ENCODE results near the gene ARHGAP26.
"Not testable (repeated sequence)": the region's sequence is repeated elsewhere in the genome, so short reads cannot be mapped to it uniquely, and the experiment has no call there.

The ARHGAP26 gene

GRCh38 chr5:143066556-143067281 is 296.5 kb downstream of the ARHGAP26 start:
- in situ Hi-C loops (cut with MboI; ENCODE audit: low sequenced_read_pairs) = no loop called here

GRCh38 chr5:143068712-143069111 is 298.5 kb downstream of the ARHGAP26 start:
- in situ Hi-C loops (cut with MboI; ENCODE audit: low sequenced_read_pairs) = no loop called here

- in situ Hi-C loops (cut with MboI; ENCODE audit: low sequenced_read_pairs) = no loop called here
Observed at GRCh38 chr5:143071927-143072326, 301.8 kb downstream of the ARHGAP26 start.

- in situ Hi-C loops (cut with MboI; ENCODE audit: low sequenced_read_pairs) = no loop called here
Observed at GRCh38 chr5:143072734-143073133, 302.6 kb downstream of the ARHGAP26 start.

DNA sequence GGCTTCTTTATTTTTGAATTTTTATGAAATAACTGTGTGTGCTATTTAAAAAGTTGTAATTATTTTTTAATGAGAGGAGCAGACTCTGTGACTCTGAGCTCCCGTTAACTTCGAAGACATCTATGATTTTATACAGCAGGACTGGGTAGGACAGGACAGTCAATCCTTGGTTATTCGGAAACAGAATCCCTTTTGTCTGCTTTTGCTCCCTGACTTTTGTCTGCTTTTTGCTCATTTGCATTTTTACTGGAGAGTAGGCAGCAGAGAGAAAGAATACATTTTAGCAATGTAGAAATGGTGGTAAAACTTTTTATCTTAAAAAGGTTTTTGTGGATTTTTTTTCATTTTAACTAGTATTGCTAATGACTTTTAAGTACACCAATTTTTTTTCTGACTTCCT is 303.6 kb downstream of the ARHGAP26 start:
- in situ Hi-C loops (cut with MboI; ENCODE audit: low sequenced_read_pairs) = no loop called here

DNA sequence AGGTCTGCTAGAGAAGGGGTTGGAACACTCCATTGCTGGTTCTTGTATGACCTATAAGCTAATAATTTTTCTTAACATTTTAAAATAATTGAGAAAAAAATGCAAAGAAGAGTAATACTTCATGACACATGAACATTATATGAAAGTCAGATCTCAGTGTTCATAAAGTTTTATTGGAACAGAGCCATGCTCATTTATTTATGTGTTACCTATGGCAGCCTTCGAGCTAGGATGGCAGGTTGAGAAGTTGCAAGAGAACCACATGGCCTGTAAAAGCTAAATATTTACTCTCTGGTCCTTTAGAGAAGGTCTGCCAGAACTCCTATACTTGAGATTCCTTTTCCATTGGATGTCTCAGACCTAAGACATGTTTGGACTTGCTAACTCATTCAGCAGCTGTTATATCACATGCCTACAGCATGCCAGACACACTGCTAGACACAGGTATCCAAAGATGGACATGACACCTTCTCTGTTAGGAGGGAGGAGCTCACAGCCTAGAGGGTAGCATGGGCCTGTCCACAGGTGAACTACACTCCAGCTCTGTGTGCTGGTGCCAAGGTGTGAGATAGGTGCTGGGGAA is 304.3 kb downstream of the ARHGAP26 start:
- in situ Hi-C loops (cut with MboI; ENCODE audit: low sequenced_read_pairs) = no loop called here

DNA sequence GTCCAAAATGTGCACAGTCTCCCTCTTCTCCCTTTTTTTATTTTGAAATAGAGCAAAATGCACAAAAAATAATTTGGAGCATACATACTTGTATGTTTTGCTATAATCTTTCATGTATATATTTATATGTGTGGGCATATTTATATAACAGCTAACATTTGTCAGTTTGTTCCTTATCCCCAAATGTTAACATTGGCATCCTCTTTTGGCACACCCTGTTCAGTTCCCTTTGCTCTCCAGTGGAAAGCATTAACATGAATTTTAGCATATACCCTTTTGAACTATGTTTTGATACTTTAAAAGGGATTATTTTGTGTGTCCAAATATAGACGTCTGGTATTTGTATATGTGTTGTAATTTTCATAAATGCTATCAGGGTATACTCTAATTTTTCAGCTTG is 306.2 kb downstream of the ARHGAP26 start:
- in situ Hi-C loops (cut with MboI; ENCODE audit: low sequenced_read_pairs) = no loop called here

GRCh38 chr5:143077453-143078103 is 307.4 kb downstream of the ARHGAP26 start:
- in situ Hi-C loops (cut with MboI; ENCODE audit: low sequenced_read_pairs) = no loop called here

DNA sequence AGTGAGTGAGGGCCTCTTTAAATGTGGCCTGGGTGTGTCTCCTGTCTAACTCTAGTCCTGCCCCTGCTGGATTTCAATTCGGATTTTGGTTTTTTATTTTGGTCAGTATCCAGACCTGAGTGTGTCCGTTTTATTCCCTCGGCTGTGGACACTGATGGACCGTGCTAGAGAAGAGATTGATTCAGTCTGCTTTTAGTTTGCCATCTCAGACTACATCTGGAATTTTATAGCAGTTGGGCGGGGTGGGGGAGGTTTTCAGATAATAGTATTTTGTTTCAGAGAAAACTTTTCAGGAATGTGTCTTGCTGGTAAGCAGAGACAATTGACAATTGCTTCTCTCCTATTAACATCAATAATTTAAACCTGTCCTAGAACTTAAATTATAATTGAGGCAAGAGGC is 308.1 kb downstream of the ARHGAP26 start:
- in situ Hi-C loops (cut with MboI; ENCODE audit: low sequenced_read_pairs) = no loop called here

- in situ Hi-C loops (cut with MboI; ENCODE audit: low sequenced_read_pairs) = no loop called here
Observed at GRCh38 chr5:143078971-143079370, 308.8 kb downstream of the ARHGAP26 start.

DNA sequence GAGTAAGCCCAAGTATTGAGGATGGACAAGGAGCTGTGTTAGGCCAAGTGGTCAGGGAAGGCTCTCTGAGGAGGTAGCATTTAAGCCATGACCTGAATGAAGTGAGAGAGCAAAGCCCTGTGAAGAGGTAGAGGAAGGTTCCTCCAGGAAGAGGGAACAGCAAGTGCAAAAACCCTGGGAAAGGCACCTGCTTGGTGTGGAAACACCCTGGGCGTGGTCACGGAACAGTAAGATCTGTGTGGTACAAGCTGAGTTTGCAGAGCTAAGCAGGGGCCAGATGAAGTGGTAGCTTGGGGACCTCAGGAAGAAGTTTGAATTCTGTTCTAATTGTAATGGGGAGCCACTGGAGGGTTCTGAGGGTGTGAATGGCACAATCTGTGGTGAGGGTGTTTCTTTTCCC is 310.2 kb downstream of the ARHGAP26 start:
- in situ Hi-C loops (cut with MboI; ENCODE audit: low sequenced_read_pairs) = no loop called here

DNA sequence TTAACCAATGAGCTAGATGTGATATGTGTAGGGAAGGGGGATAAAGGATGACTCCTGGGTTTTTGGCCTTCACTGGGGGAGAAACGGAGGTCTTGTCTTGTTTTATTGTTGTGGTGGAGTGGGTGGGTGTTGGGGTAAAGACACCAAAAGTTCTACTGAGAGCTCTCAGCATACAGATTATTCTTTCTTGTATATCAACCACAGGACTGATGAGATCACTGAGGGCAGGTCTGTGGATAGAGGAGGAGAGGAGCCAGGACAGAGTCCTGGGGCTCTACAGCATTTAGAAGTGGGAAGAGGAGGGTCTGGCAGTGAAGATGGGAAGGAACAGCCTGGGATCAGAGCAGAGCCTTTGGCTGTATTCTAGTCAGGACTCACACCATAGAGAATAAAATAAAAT is 310.8 kb downstream of the ARHGAP26 start:
- in situ Hi-C loops (cut with MboI; ENCODE audit: low sequenced_read_pairs) = no loop called here

- in situ Hi-C loops (cut with MboI; ENCODE audit: low sequenced_read_pairs) = no loop called here
Observed at GRCh38 chr5:143083006-143083405, 312.8 kb downstream of the ARHGAP26 start.

DNA sequence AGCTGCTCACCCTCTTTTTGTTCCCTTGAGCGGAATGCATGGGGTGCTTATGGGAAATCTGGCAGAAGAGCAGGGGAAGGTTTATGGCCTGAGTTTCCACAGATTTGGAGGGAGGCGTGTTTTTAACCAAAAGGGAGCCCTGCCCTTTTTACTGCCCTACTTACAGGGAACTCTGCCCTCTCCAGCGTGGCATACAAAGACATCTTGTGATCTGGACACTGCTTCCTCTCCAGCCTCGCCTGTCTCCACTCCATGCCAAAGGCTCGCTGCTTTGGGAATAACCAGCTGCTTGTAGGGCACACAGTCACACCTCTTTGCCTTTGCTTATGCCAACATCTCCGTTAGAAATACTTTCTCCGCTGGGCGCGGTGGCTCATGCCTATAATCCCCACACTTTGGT is 314.2 kb downstream of the ARHGAP26 start:
- in situ Hi-C loops (cut with MboI; ENCODE audit: low sequenced_read_pairs) = no loop called here

- in situ Hi-C loops (cut with MboI; ENCODE audit: low sequenced_read_pairs) = no loop called here
Observed at GRCh38 chr5:143085319-143085917, 315.2 kb downstream of the ARHGAP26 start.

DNA sequence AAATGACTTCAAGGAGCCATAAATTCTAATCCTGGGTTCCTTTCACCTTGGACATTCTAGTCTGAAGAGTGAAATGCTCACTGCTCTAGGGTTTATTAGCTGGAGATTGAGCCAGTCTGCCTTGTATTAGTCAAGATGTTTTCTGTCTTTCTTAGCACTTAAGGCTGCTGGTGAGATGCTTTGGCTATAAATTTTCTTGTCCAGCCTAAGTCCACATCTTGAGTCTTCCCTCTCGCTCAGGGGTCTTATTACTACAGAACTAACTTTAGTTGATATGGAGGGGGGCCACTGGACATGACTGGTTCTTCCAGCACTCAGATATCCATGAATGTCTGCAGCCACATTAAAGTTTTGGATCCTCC is 316.4 kb downstream of the ARHGAP26 start:
- in situ Hi-C loops (cut with MboI; ENCODE audit: low sequenced_read_pairs) = no loop called here

GRCh38 chr5:143086908-143087637 is 316.9 kb downstream of the ARHGAP26 start:
- in situ Hi-C loops (cut with MboI; ENCODE audit: low sequenced_read_pairs) = no loop called here

GRCh38 chr5:143088702-143089101 is 318.5 kb downstream of the ARHGAP26 start:
- in situ Hi-C loops (cut with MboI; ENCODE audit: low sequenced_read_pairs) = not testable (repeated sequence)

GRCh38 chr5:143090044-143090443 is 319.9 kb downstream of the ARHGAP26 start:
- in situ Hi-C loops (cut with MboI; ENCODE audit: low sequenced_read_pairs) = not testable (repeated sequence)

GRCh38 chr5:143092711-143093451 is 322.7 kb downstream of the ARHGAP26 start:
- in situ Hi-C loops (cut with MboI; ENCODE audit: low sequenced_read_pairs) = not testable (repeated sequence)
